Right lobe of liver (tissue), 4 donors: ENCODE results near the gene EIPR1.

ENCODE experiments used
- POLR2A ChIP-seq: fragments of 450-650 bp; IDR thresholded peaks from one replicate; pipeline ENCODE4 v1.6.1; 2017; ENCODE audit warnings: antibody characterized with exemption, mild to moderate bottlenecking
- TF ChIP-seq, protein P1 (sequence below), 4 donors: fragments of 200-600 bp in 3 of 4; fragments of 450-650 bp in 1 of 4; IDR thresholded peaks; one replicate each; pipeline versions ENCODE4 v1.5.1 to v1.8.0; 2016 to 2022; ENCODE audit warnings: antibody characterized with exemption in 4 of 4, mild to moderate bottlenecking in 2 of 4
- donor health status: DM: no; HTN: no; CAD: no.
- donor health status: DM: no; HTN: no; CAD: no.
- donor health status: DM: no; HTN: yes; CAD: no.

- no peak for TF ChIP-seq POLR2A
- TF ChIP-seq, protein P1, sequence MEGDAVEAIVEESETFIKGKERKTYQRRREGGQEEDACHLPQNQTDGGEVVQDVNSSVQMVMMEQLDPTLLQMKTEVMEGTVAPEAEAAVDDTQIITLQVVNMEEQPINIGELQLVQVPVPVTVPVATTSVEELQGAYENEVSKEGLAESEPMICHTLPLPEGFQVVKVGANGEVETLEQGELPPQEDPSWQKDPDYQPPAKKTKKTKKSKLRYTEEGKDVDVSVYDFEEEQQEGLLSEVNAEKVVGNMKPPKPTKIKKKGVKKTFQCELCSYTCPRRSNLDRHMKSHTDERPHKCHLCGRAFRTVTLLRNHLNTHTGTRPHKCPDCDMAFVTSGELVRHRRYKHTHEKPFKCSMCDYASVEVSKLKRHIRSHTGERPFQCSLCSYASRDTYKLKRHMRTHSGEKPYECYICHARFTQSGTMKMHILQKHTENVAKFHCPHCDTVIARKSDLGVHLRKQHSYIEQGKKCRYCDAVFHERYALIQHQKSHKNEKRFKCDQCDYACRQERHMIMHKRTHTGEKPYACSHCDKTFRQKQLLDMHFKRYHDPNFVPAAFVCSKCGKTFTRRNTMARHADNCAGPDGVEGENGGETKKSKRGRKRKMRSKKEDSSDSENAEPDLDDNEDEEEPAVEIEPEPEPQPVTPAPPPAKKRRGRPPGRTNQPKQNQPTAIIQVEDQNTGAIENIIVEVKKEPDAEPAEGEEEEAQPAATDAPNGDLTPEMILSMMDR (IDR thresholded peaks at IDR 0.05): no peak
These were observed 88.5 kb downstream of the EIPR1 start for GRCh38 chr2:3289171-3289515.
